Measurements from ENCODE around the gene NUDT22.

GRCh38 chr11:64220271-64220670 is 5.8 kb upstream of the NUDT22 start:
- no peak for TF ChIP-seq POLR2A (IDR thresholded peaks at IDR 0.05; ENCODE audit: extremely low read depth, insufficient read length)
- TF ChIP-seq, protein P1, sequence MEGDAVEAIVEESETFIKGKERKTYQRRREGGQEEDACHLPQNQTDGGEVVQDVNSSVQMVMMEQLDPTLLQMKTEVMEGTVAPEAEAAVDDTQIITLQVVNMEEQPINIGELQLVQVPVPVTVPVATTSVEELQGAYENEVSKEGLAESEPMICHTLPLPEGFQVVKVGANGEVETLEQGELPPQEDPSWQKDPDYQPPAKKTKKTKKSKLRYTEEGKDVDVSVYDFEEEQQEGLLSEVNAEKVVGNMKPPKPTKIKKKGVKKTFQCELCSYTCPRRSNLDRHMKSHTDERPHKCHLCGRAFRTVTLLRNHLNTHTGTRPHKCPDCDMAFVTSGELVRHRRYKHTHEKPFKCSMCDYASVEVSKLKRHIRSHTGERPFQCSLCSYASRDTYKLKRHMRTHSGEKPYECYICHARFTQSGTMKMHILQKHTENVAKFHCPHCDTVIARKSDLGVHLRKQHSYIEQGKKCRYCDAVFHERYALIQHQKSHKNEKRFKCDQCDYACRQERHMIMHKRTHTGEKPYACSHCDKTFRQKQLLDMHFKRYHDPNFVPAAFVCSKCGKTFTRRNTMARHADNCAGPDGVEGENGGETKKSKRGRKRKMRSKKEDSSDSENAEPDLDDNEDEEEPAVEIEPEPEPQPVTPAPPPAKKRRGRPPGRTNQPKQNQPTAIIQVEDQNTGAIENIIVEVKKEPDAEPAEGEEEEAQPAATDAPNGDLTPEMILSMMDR (IDR thresholded peaks at IDR 0.05; ENCODE audit: low read depth, low read length): no peak
